Retinal pigment epithelial cell (primary cell): ENCODE results near the gene RPGRIP1L.

Experiments used
- DNase-seq: peaks from one replicate; pipeline ENCODE4 v3.0.0-alpha.2; 2010; ENCODE audit warnings: low read depth
- H3K4me3 ChIP-seq: 2 replicates; pipeline ENCODE4 v1.5.1; 2011; ENCODE audit warnings: mild to moderate bottlenecking, low read length, control low read depth, moderate library complexity
- TF ChIP-seq, protein P1 (sequence below): conservative IDR thresholded peaks from 2 replicates; pipeline ENCODE4 v1.5.1; 2011; ENCODE audit warnings: low read depth, low read length, control low read depth, inconsistent platforms

Gene RPGRIP1L

DNA sequence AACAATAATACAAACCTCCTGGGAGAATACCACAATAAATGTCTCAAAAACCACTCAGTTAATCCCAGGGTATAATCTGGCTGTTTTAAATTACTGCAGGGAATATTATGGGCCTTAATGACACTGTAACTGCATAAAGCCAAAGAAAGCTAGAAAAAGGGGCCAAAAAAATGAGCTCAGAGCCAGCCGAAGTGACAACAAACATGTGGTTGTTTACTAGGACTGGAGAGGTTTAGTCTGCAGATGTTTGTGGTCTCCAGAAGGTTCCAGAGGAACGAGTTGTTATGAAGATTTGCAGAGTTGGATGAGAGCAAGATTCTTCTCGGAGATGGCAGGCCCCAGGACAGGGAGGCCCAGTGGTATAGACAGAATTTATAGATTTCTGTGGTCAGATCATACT, 103.5 kb downstream of the RPGRIP1L start:
- DNase-seq, result no peak
- H3K4me3 ChIP-seq, result no peak overlapping the region
- TF ChIP-seq, protein P1, sequence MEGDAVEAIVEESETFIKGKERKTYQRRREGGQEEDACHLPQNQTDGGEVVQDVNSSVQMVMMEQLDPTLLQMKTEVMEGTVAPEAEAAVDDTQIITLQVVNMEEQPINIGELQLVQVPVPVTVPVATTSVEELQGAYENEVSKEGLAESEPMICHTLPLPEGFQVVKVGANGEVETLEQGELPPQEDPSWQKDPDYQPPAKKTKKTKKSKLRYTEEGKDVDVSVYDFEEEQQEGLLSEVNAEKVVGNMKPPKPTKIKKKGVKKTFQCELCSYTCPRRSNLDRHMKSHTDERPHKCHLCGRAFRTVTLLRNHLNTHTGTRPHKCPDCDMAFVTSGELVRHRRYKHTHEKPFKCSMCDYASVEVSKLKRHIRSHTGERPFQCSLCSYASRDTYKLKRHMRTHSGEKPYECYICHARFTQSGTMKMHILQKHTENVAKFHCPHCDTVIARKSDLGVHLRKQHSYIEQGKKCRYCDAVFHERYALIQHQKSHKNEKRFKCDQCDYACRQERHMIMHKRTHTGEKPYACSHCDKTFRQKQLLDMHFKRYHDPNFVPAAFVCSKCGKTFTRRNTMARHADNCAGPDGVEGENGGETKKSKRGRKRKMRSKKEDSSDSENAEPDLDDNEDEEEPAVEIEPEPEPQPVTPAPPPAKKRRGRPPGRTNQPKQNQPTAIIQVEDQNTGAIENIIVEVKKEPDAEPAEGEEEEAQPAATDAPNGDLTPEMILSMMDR, result no peak

DNA sequence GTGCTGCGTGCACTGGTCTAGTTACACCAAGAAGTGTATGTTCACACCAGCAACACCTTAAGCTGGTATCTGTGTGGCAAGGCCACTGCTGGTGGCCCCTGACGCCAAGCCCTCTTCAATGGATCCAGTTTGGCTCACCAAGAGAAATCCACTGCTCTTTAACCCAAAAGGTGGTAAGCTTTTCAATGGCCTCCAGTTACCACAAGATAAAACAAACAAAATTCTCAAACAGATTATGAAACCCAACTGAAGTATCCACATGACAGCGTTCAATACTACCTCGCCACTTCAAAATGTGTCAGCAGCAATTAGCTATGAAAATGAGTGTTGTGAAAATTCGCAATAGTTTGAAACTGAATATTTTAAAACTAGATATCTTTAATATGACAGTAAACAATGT, 104.1 kb downstream of the RPGRIP1L start:
- H3K4me3 ChIP-seq, result no peak overlapping the region
- TF ChIP-seq, protein P1, result no peak
- DNase-seq, result no peak

DNA sequence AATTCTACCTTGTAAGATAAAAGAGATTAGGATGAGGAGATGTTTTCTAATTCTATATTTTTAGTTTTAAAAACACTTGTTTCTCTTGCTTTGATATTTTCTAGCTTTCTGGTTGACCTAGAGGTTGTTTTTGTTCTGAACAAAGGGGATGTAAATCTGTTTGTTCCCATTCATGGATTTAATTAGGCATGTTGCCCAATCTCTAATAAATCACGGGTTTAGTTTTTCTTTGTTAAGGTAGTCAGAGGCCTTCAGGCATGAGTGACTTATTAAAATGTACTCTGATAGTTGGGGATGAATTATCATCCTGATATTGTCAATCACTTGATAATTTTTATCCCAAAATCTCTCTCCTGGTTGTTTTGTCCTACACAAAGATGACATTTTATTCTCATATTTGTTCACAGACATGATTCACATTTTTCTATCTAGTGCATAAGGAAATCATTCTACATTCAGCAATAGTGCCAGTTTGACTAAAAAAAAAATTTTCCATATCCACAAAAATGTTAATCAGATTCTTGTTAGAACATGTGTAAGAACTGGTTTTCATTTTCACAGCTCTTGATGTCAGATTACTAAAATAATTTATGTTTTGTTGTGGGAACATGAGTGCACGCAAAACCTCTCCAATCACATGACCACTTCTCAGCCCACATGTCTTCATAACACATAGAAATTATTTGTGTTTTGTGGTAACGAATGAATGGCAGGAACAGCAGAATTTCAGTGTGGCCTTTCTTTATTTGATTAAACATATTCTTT, 105.0 kb downstream of the RPGRIP1L start:
- H3K4me3 ChIP-seq, result no peak overlapping the region
- no peak for DNase-seq
- TF ChIP-seq, protein P1, result no peak

DNA sequence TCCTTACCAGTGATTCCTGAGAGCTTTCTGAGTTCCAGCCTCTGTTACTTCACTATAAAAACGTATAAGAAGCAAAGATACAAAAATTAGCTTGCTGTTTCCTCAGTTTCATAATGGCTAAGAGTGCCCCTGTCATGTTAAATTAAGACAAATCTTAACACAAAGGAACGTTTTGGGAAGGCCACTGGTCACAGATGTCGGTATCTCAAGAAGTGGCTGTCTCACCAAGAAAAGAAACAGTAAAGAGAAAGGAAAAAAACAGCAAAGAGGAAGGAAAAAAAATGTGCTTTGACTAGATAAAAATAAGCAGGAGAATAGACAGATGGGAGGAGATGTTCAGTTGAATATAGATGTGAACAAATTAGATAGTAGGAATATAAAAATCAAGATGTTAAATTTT, 105.9 kb downstream of the RPGRIP1L start:
- no peak for DNase-seq
- H3K4me3 ChIP-seq, result no peak overlapping the region
- TF ChIP-seq, protein P1, result no peak

DNA sequence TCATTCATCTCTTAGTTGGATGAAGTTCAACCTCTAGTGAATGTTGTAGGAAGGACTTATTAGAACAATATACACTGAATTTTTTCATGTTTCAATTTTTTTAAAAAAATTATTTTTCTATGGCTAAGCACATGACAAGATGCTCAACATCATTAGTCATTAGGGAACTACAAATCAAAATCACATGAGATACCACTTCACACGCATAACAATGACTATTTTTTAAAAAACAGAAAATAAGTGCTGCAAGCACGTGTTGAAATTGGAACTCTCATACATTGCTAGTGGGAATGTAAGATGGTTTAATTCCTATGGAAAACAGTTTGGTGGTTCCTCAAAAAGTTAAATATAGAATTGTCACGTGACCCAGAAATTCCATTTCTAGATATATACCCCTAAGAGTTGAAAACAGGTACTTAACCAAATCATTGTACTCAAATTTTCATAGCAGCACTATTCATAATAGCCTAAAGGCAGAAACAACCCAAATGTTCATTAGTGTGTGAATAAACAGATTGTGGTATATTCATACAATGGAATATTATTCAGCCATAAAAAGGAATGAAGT, 115.5 kb downstream of the RPGRIP1L start:
- TF ChIP-seq, protein P1, result no peak
- no peak for DNase-seq

DNA sequence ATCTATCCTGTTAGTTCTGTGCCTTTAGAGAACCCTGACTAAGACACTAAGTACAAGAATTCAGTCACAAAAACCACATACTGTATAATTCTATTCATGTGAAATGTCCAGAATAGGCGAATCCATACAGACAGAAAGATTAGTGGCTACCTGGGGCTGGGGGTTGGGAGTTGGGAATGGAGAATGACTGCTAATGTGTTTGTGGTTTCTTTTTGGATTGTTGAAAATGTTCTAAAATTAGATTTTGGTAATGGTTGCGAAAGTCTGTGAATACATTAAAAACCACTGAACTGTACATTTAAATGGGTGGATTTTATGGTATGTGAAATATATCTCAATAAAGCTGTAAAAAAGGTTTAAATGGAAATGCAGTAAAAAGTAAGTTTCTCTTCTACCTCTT, 120.3 kb downstream of the RPGRIP1L start:
- TF ChIP-seq, protein P1, result no peak
- DNase-seq, result no peak
- H3K4me3 ChIP-seq, result no peak overlapping the region

More for the DNA sequence above, 115.5 kb downstream of the RPGRIP1L start:
- H3K4me3 ChIP-seq, result no peak overlapping the region

DNA sequence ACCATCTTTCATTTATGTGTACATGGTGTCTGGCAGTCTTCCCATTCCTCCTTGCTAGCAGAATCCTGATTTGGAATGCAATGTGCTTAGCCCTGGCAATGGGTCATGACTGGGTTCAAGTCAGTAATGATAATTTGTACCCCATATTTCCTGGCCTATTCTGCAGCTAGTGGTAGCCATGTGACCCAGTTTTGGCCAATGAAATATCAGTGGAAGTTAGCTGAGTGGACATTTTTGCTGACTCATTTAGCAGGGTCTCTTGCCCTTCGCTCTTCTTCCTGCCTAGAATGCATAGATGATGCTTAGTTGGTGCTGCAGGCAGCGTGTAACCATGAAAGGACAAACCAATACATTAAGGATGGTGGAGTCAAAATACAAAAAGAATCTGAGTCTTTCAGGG, 121.9 kb downstream of the RPGRIP1L start:
- no peak overlapping the region for H3K4me3 ChIP-seq
- DNase-seq, result no peak
- TF ChIP-seq, protein P1, result no peak
